CD4-positive, alpha-beta T cell treated with Interleukin-21 for 1 hour (primary cell): Measurements from ENCODE around the gene ENTPD8.
A peak's percentile ranks its signal among the peaks of the same experiment; 100 is the strongest.

ENCODE experiments used
- DNase-seq: peaks from one replicate; pipeline ENCODE4 v3.0.0-alpha.2; 2020

The ENTPD8 gene

DNA sequence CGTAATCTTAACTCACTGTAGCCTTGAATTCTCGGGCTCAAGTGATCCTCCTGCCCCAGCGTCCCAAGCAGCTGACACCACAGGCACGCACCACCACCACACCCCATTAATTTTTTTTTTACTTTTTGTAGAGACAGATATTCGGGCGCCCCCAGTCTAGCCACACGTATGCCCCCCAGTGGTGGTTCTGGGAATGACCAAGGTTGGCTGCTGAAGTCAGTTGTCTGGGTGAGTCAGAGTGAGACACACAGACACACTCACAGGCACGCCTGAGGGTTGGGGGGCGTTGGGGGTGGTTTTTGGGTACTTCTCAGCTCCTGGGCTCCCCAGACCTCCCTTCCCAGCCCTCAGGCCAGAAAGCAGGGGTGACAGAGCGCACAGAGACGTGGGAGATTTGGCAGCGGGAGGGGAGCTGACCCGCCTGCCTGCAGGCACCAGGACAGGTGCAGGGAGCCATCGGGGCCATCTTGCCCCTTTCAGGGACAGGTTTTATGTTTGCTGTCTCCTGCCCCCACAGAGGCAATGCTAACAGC lies 4.2 kb upstream of the ENTPD8 start:
- peak; percentile 89 for DNase-seq

GRCh38 chr9:137444106-137444790 lies 3.1 kb upstream of the ENTPD8 start:
- DNase-seq, result no peak

- DNase-seq, result no peak
These were observed 771 bp upstream of the ENTPD8 start for GRCh38 chr9:137441935-137442321.

- DNase-seq, result no peak
These were observed 1.9 kb downstream of the ENTPD8 start for GRCh38 chr9:137439158-137439714.

DNA sequence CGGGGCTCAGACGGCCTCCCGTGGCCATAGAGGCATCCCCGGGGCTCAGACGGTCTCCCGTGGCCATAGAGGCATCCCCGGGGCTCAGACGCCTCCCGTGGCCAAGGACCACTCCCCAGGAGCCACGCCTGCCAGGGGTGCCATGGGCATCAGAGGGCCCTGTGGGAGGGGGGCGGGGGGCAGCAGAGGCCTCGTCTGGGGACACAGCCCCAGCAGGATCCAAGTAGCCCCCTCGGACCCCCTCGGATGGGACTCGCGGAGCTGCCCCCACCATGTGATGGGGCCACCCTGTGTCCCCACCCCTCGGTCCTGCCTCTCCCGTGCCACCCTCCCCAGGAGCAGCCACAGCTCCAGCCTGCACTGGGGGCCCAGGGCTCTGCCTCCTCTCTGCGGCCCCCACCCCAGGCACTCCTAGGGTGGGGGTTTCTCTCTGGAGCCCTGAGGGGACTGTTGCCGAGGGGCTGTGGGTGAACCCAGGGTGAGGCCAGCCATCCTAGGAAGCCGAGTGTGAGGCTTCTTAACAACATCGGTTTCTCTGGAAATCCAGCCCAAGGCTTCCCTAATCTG lies 2.5 kb downstream of the ENTPD8 start:
- no peak for DNase-seq

DNA sequence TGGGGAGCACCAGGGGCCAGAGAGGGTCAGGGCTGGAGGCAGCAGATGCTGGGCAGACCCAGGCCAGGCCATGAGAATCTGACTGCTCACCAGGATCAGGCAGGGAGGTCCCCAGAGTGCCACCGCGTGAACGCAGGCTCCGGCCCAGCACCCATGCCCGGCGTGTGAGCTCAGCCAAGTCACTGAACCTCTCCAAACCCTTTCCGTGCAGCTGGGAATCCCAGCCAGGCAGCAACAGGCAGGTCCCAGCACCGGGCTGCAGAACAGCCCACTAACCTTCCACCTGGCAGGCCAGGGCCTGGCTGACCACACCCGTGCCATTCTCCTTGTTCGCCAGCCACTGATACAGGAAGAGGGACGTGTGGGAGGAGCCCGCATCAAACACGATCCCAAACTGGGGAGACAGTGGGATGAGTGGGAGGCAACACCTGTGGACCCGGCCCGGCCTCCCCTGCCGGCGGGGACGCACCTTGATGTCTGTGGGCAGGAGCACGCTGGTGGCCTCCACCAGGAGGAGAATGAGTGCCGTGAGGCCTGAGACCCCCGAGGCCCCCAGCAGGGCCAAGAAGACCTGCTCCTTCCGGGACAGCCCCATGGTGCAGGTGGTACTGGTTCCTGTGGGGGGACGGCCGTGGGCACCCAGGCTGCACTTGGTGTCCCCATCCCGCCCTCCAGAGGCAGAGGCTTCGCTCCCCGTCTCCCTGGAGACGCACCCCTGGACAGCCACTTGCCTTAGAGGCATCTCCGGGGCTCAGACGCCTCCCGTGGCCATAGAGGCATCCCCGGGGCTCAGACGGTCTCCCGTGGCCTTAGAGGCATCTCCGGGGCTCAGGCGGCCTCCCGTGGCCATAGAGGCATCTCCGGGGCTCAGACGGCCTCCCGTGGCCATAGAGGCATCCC lies 3.2 kb downstream of the ENTPD8 start:
- no peak for DNase-seq

- DNase-seq, result no peak
These were observed 4.2 kb downstream of the ENTPD8 start for GRCh38 chr9:137436761-137437600.

- DNase-seq, result no peak
These were observed 5.0 kb downstream of the ENTPD8 start for GRCh38 chr9:137435980-137436760.

- no peak for DNase-seq
These were observed 5.7 kb downstream of the ENTPD8 start for GRCh38 chr9:137435381-137435891.

- no peak for DNase-seq
These were observed 6.4 kb downstream of the ENTPD8 start for GRCh38 chr9:137434498-137435380.

DNA sequence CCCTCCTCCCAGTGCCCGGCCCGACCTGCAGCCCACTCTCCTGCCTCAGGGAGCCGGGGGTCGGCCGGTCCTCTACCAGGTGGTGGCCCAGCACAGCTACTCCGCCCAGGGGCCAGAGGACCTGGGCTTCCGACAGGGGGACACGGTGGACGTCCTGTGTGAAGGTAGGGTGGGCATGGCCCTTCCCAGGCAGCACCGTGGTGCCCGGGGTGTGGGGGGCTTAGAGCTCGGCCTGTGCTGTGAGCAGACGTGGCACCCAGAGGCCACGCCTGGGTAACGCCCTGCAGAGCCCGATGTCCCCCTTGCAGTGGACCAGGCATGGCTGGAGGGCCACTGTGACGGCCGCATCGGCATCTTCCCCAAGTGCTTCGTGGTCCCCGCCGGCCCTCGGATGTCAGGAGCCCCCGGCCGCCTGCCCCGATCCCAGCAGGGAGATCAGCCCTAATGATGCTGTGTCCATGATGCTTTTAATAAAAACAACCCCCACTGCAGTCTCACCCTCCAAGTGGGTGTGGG lies 7.2 kb downstream of the ENTPD8 start:
- DNase-seq, result no peak

DNA sequence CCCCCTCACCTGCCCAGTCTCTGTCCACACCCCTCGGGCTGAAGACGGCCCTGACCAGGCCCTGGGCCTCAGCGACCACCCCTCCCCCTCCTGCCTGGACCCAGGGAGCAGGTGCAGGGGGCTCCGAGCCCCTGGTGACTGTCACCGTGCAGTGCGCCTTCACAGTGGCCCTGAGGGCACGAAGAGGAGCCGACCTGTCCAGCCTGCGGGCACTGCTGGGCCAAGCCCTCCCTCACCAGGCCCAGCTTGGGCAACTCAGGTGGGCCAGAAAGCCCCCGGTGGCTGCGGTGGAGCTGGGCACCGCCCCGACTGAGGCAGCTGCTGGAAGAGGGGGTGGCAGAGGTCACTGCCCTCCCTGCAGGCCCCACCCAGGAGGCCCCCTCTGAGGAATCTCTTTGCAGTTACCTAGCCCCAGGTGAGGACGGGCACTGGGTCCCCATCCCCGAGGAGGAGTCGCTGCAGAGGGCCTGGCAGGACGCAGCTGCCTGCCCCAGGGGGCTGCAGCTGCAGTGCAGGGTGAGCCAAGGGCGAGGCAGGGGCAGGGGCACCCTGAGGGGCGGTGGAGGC lies 7.7 kb downstream of the ENTPD8 start:
- DNase-seq, result no peak

DNA sequence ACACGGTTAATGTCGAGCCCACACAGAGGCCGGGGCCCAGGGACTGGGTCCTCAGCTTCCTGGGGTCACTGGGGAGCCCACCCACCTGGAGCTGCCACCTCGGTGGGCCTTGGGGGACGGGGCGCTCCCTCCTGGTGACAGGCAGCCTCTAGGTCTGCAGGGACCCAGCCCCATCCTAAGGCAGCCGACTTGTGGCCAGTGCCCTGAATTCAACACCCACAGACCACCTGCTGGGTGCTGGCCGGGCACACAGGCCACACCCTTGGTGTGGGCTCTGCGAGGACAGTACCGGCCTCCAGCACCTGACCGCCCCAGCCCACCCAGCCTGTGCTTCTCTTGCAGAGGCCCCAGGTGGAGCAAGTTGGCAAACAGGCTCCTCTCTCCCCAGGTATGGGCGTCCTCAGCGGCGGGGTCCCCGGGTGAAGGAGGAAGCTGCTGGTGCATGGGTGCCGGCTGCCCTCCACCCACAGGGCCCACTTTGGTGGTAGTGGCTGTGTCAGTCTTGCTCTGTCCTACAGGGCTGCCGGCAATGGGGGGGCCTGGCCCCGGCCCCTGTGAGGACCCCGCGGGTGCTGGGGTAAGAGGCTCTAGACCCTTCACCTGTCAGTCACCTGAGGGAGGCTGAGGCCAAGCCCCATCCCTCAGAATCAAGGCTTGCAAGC lies 8.3 kb downstream of the ENTPD8 start:
- no peak for DNase-seq

GRCh38 chr9:137431416-137431931 lies 9.7 kb downstream of the ENTPD8 start:
- DNase-seq, result no peak

DNA sequence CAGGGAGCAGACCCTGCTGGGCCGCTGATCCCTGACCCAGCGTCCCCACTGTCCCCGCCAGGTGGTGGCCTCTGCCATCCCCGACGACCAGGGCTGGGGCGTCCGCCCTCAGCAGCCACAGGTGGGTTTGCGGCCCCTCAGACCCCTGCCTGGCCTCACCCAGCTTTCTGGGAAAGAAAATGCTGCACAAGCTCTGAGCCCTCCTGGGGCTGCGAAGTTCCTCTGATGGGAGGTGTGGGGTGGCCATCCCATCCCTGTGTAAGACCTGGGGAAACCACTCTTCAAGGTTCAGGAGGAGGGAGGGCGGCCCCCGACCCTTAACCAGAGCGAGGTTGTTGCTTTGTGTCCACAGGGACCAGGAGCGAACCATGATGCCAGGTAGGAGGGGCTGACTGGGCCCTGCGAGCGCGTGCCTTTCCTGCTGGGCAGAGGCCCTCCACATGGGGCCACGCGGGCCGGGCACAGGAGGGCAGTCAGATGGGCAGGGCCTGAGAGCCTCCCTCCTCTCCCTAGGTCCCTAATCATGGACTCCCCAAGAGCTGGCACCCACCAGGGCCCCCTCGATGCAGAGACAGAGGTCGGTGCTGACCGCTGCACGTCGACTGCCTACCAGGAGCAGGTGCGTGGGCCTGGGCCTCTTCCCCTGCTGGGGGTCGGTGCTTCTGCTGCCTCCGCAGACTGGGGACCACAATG lies 10.3 kb downstream of the ENTPD8 start:
- no peak for DNase-seq

GRCh38 chr9:137429974-137430722 lies 11.0 kb downstream of the ENTPD8 start:
- no peak for DNase-seq

GRCh38 chr9:137429546-137429890 lies 11.6 kb downstream of the ENTPD8 start:
- DNase-seq, result no peak
